ENCODE measurements around the gene TRIM50. TPM values are rescaled to one million over a fixed set of nuclear protein-coding genes. Genes with fewer than 3 reads are reported as not detected.
"Not testable (repeated sequence)": the region's sequence is repeated elsewhere in the genome, so short reads cannot be mapped to it uniquely, and the experiment has no call there.

Gene TRIM50
- polyA plus RNA-seq, 4 donors = 0.20 to 0.43 (median 0.32) TPM

- DNase-seq (ENCODE audit: low read depth in 4 of 4, low spot score in 2 of 4) = no peak
These were observed 22.6 kb upstream of the TRIM50 start for GRCh38 chr7:73350306-73351068.

DNA sequence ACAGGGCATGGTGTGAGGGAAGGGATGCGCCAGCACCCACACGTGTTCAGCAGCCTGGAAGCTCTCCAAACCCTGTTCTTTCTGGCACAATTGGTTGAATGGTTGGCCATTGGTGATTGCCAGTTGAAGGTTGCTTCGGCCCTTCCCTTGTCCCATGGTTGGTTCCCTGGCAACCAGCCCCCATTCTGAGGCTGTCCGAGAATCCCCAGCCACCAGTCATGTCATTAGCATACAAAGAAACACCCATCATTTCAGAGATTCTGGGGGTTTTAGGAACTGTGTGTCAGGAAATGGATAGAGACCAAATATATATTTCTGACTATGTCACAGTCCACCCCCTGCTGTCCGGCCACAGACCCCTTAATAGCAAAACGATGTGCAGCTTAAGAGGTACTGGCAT, 21.9 kb upstream of the TRIM50 start:
- no peak for DNase-seq (ENCODE audit: low read depth in 4 of 4, low spot score in 2 of 4)

DNA sequence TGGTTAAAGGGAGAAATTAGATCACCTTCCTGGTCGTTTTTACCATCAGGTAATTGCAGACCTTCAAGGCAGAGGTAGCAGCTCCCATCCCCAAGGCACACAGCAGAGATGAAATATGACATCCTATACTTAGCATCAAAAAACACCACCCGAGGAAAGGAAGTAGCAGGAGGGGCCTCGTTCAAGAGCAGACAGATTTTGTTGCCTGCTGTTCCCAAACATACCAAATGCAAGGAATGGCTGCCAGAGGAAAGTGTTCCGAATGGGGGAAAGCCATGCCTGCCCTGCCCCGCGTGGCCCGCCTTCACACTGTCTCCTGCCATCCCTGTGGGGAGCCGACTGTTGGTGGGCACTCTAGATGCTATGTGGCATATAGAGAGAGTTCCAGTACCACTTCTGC, 18.1 kb upstream of the TRIM50 start:
- DNase-seq (ENCODE audit: low read depth in 4 of 4, low spot score in 2 of 4) = no peak

GRCh38 chr7:73345538-73345937, 17.7 kb upstream of the TRIM50 start:
- DNase-seq (ENCODE audit: low read depth in 4 of 4, low spot score in 2 of 4) = no peak

DNA sequence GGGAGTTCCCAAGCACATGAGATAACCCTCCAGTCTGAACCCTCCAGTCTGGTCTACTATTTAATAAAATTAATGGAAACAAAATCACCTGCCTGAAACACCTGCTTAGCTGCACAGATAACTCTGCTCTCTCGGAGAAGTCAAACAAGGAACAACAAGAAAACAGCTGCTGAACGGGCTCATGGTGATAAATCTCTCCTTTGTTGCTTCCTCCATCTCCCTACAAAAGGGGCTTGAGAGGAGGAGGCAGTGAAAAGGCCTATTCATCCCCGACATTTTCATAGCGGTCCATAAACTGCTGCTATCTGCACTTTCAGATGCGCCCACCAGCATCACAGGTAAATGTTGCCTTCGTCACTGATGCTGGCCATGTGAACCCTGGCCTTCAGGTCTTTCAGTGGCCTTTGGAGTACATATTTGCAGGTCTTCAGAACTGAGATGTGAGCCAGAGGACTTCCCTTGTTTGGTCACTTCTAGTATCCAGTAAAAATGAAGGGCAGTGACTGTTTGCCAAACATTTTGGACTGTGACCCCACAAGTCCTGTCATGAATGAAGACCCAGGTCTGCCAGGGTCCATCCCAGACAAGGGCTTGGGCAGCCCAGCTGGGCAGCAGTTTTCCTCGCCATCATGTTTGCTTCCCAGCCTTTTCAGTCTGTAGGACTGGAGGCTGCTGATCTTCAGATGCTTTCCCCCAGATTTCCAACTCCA, 15.9 kb upstream of the TRIM50 start:
- DNase-seq (ENCODE audit: low read depth in 4 of 4, low spot score in 2 of 4) = no peak

GRCh38 chr7:73342645-73343044, 14.8 kb upstream of the TRIM50 start:
- DNase-seq (ENCODE audit: low read depth in 4 of 4, low spot score in 2 of 4) = peak in 2 of 4 donors; percentile 42 to 62

- DNase-seq (ENCODE audit: low read depth in 4 of 4, low spot score in 2 of 4) = no peak
These were observed 14.0 kb upstream of the TRIM50 start for GRCh38 chr7:73341877-73342276.

- DNase-seq (ENCODE audit: low read depth in 4 of 4, low spot score in 2 of 4) = no peak
These were observed 12.6 kb upstream of the TRIM50 start for GRCh38 chr7:73340514-73340913.

GRCh38 chr7:73338321-73338720, 10.4 kb upstream of the TRIM50 start:
- DNase-seq (ENCODE audit: low read depth in 4 of 4, low spot score in 2 of 4) = no peak

DNA sequence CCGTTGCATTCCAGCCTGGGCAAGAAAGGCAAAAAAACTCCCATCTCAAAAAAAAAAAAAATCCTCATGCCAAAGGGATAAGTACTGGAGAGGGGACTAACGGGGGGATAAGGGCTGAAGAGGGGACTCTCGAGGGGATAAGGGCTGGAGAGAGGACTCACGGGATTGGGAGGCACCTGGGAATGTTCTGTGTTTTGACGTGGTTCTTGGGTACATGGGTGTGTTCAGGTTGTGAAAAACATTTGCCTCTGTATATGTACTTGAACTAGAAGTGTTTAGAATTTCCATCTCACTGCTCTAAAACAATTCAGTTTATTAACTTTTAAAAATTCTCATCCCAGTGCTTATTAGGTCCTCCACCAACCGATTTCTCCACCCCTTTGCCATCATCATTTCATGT, 4.6 kb upstream of the TRIM50 start:
- DNase-seq (ENCODE audit: low read depth in 4 of 4, low spot score in 2 of 4) = no peak

DNA sequence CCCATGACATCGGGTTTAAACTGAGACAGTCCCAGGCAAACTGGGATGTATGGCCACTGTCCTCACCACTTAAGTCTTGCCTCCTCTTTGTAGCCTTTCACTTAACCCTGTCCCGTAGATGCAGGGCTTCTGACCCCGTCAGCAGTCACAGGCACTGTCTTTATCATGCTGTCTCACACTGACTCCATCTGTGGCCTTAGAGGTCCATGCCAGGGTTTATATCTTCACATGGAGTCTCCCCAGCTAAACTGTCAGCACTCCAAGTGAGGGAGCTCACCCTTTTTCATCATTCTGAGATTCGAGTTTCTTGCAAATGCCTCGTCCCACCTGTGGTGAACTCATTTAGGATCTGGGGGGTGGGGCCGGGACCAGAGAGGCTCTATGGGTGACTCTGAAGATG, 2.9 kb upstream of the TRIM50 start:
- no peak for DNase-seq (ENCODE audit: low read depth in 4 of 4, low spot score in 2 of 4)

DNA sequence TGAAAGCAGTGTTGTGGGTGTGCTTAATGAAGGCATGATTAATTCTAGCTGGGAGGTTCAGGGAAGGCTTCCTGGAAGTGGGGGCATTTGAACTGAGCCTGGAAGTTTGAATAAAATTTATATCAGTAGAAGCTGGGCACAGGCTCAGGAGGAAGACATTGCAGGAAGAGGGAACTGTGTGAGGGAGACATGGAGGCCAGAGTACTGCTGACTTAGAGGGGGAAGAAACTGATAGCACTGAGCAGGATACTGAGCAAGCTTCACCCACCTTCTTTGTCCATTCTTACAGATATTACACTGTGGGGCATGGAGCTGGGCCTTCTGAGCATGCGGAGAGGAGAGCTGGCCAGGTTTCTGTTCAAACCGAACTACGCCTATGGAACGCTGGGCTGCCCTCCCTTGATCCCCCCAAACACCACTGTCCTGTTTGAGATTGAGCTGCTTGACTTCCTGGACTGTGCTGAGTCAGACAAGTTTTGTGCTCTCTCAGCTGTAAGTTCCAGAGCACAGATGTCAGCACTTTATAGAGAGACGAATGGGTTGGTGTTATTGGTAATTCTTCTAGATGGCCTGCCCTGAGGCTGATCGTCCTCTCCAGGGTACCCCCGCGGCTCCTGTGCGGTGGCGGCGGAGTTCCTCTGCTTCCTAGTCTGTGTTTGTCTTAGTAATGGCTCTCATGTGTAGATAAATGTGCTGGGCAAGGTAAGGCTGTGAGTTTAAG, 2.1 kb upstream of the TRIM50 start:
- DNase-seq (ENCODE audit: low read depth in 4 of 4, low spot score in 2 of 4) = no peak

DNA sequence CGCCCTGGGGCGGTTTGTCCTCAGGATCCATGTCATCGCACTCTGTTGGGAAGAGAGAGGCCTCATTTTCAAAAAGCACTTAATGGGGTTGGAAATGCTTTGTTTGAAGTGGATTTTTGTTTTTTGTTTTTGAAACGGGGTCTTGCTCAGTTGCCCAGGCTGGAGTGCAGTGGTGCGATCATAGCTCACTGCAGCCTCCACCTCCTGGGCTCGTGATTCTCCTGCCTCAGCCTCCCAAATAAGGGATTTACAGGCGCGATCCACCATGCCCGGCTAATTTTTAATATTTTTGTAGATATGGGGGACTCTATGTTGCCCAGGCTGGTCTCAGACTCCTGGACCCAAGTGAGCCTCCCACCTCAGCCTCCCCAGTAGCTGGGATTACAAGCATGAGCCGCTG, 814 bp upstream of the TRIM50 start:
- DNase-seq (ENCODE audit: low read depth in 4 of 4, low spot score in 2 of 4) = no peak

- not testable (repeated sequence) for DNase-seq (ENCODE audit: low read depth in 4 of 4, low spot score in 2 of 4)
These were observed 433 bp downstream of the TRIM50 start for GRCh38 chr7:73327449-73327848.

DNA sequence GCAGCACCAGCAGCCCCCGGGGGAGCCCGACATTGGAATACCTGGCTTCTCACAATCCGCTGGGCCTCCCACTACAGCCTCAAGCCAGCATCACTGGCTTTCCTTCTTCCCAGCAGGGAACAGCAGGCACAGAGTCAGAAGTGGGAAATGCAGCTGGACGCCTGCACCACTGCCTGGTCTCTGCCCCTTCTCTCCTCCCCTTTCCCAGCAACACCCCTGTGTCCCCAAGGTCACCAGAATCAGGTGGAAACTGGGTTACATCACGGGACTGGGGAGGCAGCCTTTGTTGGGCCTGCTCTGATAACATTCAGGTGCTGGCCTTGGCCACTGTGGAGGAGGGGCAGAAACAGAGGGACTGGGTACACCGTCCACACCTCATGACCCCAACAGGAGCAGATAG, 2.5 kb downstream of the TRIM50 start:
- not testable (repeated sequence) for DNase-seq (ENCODE audit: low read depth in 4 of 4, low spot score in 2 of 4)

- peak in 1 of 4 donors; percentile 28 for DNase-seq (ENCODE audit: low read depth in 4 of 4, low spot score in 2 of 4)
These were observed 3.6 kb downstream of the TRIM50 start for GRCh38 chr7:73324081-73324845.

DNA sequence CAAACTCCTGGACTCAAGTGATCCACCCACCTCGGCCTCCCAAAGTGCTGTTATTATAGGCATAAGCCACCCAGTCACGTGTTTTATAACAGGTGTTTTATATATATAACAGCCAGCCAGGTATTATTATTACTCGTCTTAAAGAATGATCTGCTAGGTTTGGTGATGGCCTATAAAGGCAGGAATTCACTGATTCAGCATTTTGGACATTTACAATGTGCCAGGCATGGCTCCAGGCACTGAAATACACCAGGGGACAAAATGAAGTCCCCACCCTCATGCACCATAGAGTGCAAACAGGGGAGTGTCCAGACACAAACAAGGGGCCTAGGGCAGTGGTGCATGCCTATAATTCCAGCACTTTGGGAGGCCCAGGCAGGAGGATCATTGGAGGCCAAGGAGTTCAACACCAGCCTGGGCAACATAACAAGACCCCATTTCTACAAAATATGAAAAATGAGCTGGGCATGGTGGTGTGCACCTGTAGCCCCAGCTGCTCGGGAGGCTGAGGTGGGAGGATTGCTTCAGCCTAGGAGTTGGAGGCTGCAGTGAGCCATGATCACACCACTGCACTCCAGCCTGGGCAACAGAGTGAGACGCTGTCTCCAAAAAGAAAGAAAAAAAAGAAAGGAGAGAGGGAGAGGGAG, 4.3 kb downstream of the TRIM50 start:
- not testable (repeated sequence) for DNase-seq (ENCODE audit: low read depth in 4 of 4, low spot score in 2 of 4)

- DNase-seq (ENCODE audit: low read depth in 4 of 4, low spot score in 2 of 4) = not testable (repeated sequence)
These were observed 7.9 kb downstream of the TRIM50 start for GRCh38 chr7:73320009-73320408.

DNA sequence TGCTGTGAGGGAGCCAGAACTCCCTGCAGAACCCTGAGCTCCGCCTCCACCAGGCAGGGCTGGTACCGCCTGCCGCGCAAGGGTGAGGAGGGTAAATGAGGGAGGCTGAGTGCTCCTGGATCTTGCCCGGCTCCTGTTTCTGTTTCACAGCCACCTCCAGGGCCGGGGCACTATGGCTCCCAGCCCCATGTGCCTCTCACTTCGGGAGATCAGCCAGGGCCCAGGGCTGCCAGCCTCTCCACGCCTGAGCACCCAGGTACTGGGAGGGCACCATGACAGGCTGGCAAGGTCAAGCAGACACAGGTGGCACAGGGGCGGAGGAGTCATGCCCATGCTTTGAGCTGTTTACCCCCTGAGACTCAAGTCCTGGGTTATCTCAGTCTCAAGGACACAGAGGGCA, 8.3 kb downstream of the TRIM50 start:
- DNase-seq (ENCODE audit: low read depth in 4 of 4, low spot score in 2 of 4) = not testable (repeated sequence)

- not testable (repeated sequence) for DNase-seq (ENCODE audit: low read depth in 4 of 4, low spot score in 2 of 4)
These were observed 9.2 kb downstream of the TRIM50 start for GRCh38 chr7:73318656-73319204.

Data from left renal cortex interstitium (tissue), 4 donors.